Muscle layer of duodenum (tissue), 2 donors: ENCODE measurements around the gene ZBTB8B.
"Not testable (repeated sequence)": the region's sequence is repeated elsewhere in the genome, so short reads cannot be mapped to it uniquely, and the experiment has no call there.

Experiments
- H3K27ac ChIP-seq: one replicate; pipeline ENCODE4 v1.7.0; 2013; ENCODE audit warnings: mild to moderate bottlenecking, low read length
- H3K27me3 ChIP-seq: one replicate; pipeline ENCODE4 v1.7.0; 2013; ENCODE audit warnings: low read depth, mild to moderate bottlenecking, control low read depth, low read length
- H3K36me3 ChIP-seq, 2 donors: one replicate each; pipeline ENCODE4 v1.7.0; 2013; ENCODE audit warnings: low read length in 2 of 2, control low read depth in 1 of 2, mild to moderate bottlenecking in 1 of 2; ENCODE audit not compliant: insufficient read depth in 2 of 2, control insufficient read depth in 1 of 2
- H3K4me1 ChIP-seq, 2 donors: one replicate each; pipeline ENCODE4 v1.7.0; 2013; ENCODE audit warnings: low read length in 2 of 2, mild to moderate bottlenecking in 2 of 2, control low read depth in 1 of 2, moderate library complexity in 1 of 2; ENCODE audit not compliant: insufficient read depth in 2 of 2, control insufficient read depth in 1 of 2
- H3K4me3 ChIP-seq, 2 donors: one replicate each; pipeline ENCODE4 v1.7.0; 2013; ENCODE audit warnings: low read length in 2 of 2, low read depth in 1 of 2, mild to moderate bottlenecking in 1 of 2
- H3K9me3 ChIP-seq, 2 donors: one replicate each; pipeline ENCODE4 v1.7.0; 2013; ENCODE audit warnings: low read length in 2 of 2, control low read depth in 1 of 2, mild to moderate bottlenecking in 1 of 2; ENCODE audit not compliant: control insufficient read depth in 1 of 2
- donor health status: healthy.

Gene ZBTB8B

GRCh38 chr1:32470991-32471694 lies 6.3 kb downstream of the ZBTB8B start:
- H3K27me3 ChIP-seq = peaks cover 2% of the 10 kb centered on the region
- H3K4me3 ChIP-seq = no peak overlapping the region
- H3K4me1 ChIP-seq = no peaks in the 10 kb centered on the region
- H3K27ac ChIP-seq = no peak overlapping the region
- no peaks in the 10 kb centered on the region for H3K36me3 ChIP-seq
- no peaks in the 10 kb centered on the region for H3K9me3 ChIP-seq

GRCh38 chr1:32471695-32472362 lies 7.0 kb downstream of the ZBTB8B start:
- Histone ChIP-seq H3K27ac (no peak overlapping the region), H3K4me1 (no peaks in the 10 kb centered on the region), H3K9me3 (no peaks in the 10 kb centered on the region), H3K36me3 (no peaks in the 10 kb centered on the region), H3K27me3 (no peaks in the 10 kb centered on the region), H3K4me3 (no peak overlapping the region)

GRCh38 chr1:32472966-32473365 lies 8.1 kb downstream of the ZBTB8B start:
- H3K27ac ChIP-seq, H3K4me3 ChIP-seq, H3K36me3 ChIP-seq, H3K4me1 ChIP-seq, H3K27me3 ChIP-seq, H3K9me3 ChIP-seq: not testable (repeated sequence)

GRCh38 chr1:32474954-32475353 lies 10.1 kb downstream of the ZBTB8B start:
- no peaks in the 10 kb centered on the region for H3K27me3 ChIP-seq
- H3K4me1 ChIP-seq = no peaks in the 10 kb centered on the region
- no peak overlapping the region for H3K27ac ChIP-seq
- no peak overlapping the region for H3K4me3 ChIP-seq
- H3K36me3 ChIP-seq = no peaks in the 10 kb centered on the region
- no peaks in the 10 kb centered on the region for H3K9me3 ChIP-seq

GRCh38 chr1:32480003-32480402 lies 15.1 kb downstream of the ZBTB8B start:
- no peaks in the 10 kb centered on the region for H3K4me1 ChIP-seq
- H3K27ac ChIP-seq = no peak overlapping the region
- H3K4me3 ChIP-seq = no peak overlapping the region
- H3K27me3 ChIP-seq = no peaks in the 10 kb centered on the region
- H3K36me3 ChIP-seq = no peaks in the 10 kb centered on the region
- H3K9me3 ChIP-seq = no peaks in the 10 kb centered on the region

GRCh38 chr1:32480761-32481160 lies 15.9 kb downstream of the ZBTB8B start:
- Histone ChIP-seq H3K4me3 (no peak overlapping the region), H3K4me1 (no peaks in the 10 kb centered on the region), H3K27ac (no peak overlapping the region), H3K9me3 (no peaks in the 10 kb centered on the region), H3K36me3 (no peaks in the 10 kb centered on the region), H3K27me3 (no peaks in the 10 kb centered on the region)

- H3K27ac ChIP-seq, H3K4me3 ChIP-seq, H3K4me1 ChIP-seq, H3K36me3 ChIP-seq, H3K9me3 ChIP-seq, H3K27me3 ChIP-seq: not testable (repeated sequence)
These were observed 16.9 kb downstream of the ZBTB8B start for GRCh38 chr1:32481788-32482187.

GRCh38 chr1:32485554-32486255 lies 20.8 kb downstream of the ZBTB8B start:
- no peaks in the 10 kb centered on the region for H3K27me3 ChIP-seq
- no peak overlapping the region for H3K4me3 ChIP-seq
- H3K27ac ChIP-seq = no peak overlapping the region
- no peaks in the 10 kb centered on the region for H3K9me3 ChIP-seq
- H3K36me3 ChIP-seq = no peaks in the 10 kb centered on the region
- H3K4me1 ChIP-seq = no peaks in the 10 kb centered on the region

- Histone ChIP-seq H3K27me3 (no peaks in the 10 kb centered on the region), H3K36me3 (no peaks in the 10 kb centered on the region), H3K4me3 (no peak overlapping the region), H3K9me3 (no peaks in the 10 kb centered on the region), H3K4me1 (no peaks in the 10 kb centered on the region), H3K27ac (no peak overlapping the region)
These were observed 21.7 kb downstream of the ZBTB8B start for GRCh38 chr1:32486463-32487113.

GRCh38 chr1:32487182-32487581 lies 22.3 kb downstream of the ZBTB8B start:
- Histone ChIP-seq H3K27me3 (no peaks in the 10 kb centered on the region), H3K4me1 (no peaks in the 10 kb centered on the region), H3K36me3 (no peaks in the 10 kb centered on the region), H3K27ac (no peak overlapping the region), H3K4me3 (no peak overlapping the region), H3K9me3 (no peaks in the 10 kb centered on the region)

- H3K4me3 ChIP-seq = no peak overlapping the region
- H3K9me3 ChIP-seq = no peaks in the 10 kb centered on the region
- no peak overlapping the region for H3K27ac ChIP-seq
- no peaks in the 10 kb centered on the region for H3K27me3 ChIP-seq
- no peaks in the 10 kb centered on the region for H3K36me3 ChIP-seq
- H3K4me1 ChIP-seq = no peaks in the 10 kb centered on the region
These were observed 25.0 kb downstream of the ZBTB8B start for GRCh38 chr1:32489774-32490454.
